Measurements from ENCODE around the gene GNAZ. TPM values are rescaled to one million over a fixed set of nuclear protein-coding genes. Genes with fewer than 3 reads are reported as not detected.

The GNAZ gene
- total RNA-seq, 1 experiment from 2014 or later: 5.0 TPM

GRCh38 chr22:23085785-23086184, 15.5 kb downstream of the GNAZ start:
- Histone ChIP-seq H3K27ac (ENCODE audit: insufficient read length, low read depth, low read length) (no peak overlapping the region), H3K79me1 (ENCODE audit: insufficient read depth, low read depth, low read length, poor library complexity, severe bottlenecking) (no peaks in the 10 kb centered on the region), H4K91ac (ENCODE audit: insufficient read length, low read depth, low read length) (no peak overlapping the region), H3K4ac (ENCODE audit: low read depth, low read length) (no peak overlapping the region), H3K27me3 (ENCODE audit: insufficient read depth, low read length) (no peaks in the 10 kb centered on the region), H2BK15ac (ENCODE audit: low read depth, low read length) (no peak overlapping the region), H3K18ac (ENCODE audit: insufficient read length, low read depth, low read length) (no peak overlapping the region), H3K79me2 (ENCODE audit: insufficient read depth, low read length) (no peaks in the 10 kb centered on the region), H3K9me3 (ENCODE audit: control insufficient read depth, low read depth, low read length) (no peaks in the 10 kb centered on the region), H3T11ph (ENCODE audit: low read length) (no peak overlapping the region), H4K5ac (ENCODE audit: insufficient read length, low read depth, low read length) (no peak overlapping the region), H3K4me2 (ENCODE audit: insufficient read depth, insufficient read length, low read length) (no peak overlapping the region), H2BK120ac (ENCODE audit: low read depth, low read length, poor library complexity, severe bottlenecking) (no peak overlapping the region), H3K23me2 (ENCODE audit: insufficient read length, low read depth, low read length, poor library complexity, severe bottlenecking) (no peaks in the 10 kb centered on the region), H4K8ac (replicated peaks; ENCODE audit: insufficient read length, low read depth, low read length) (no peak overlapping the region), H3K56ac (ENCODE audit: insufficient read length, low read depth, low read length) (no peak overlapping the region), H3K9ac (ENCODE audit: extremely low read depth, insufficient read length, low read length) (no peak overlapping the region), H2BK5ac (ENCODE audit: insufficient read length, low read length) (no peak overlapping the region), H2BK20ac (ENCODE audit: low read depth, low read length, poor library complexity, severe bottlenecking) (no peak overlapping the region), H3K4me1 (ENCODE audit: insufficient read depth, low read length) (no peaks in the 10 kb centered on the region; the same call in 1 of the 2 replicates), H4K20me1 (ENCODE audit: control insufficient read depth, insufficient read depth, insufficient read length) (no peaks in the 10 kb centered on the region), H3K14ac (ENCODE audit: insufficient read depth, low read length) (no peak overlapping the region), H2AFZ (ENCODE audit: low read length) (no peak overlapping the region), H3K23ac (ENCODE audit: insufficient read length, low read depth, low read length) (no peak overlapping the region), H2BK12ac (ENCODE audit: insufficient read length, low read depth, low read length) (no peak overlapping the region), H2AK5ac (ENCODE audit: insufficient read length, low read length) (no peak overlapping the region)
- Mint-ChIP-seq H3K27ac (no peak overlapping the region; a peak in 1 of 7 replicates), H3K27me3 (ENCODE audit: low read depth) (peaks cover 18% of the 10 kb centered on the region), H3K4me1 (peaks cover 26 to 39% of the 10 kb centered on the region in 2 experiments), H3K36me3 (ENCODE audit: insufficient read depth in 1 of 3, low read depth in 3 of 3) (no peaks in the 10 kb centered on the region), H3K9me3 (no peaks in the 10 kb centered on the region), H3K4me3 (no peak overlapping the region; a peak in 1 of 5 replicates)
- TF ChIP-seq CTCF (conservative IDR thresholded peaks at IDR 0.05): no peak
- WGBS (ENCODE audit: extremely low coverage, insufficient read length, low lambda C conversion rate): no CpG with 5 or more reads among the region's 9 CpGs
- DNase-seq: no peak
